Left renal pelvis (tissue), 4 donors: ENCODE data around the gene PCDHB11. TPM values are rescaled to one million over a fixed set of nuclear protein-coding genes. Genes with fewer than 3 reads are reported as not detected.
"Not testable (repeated sequence)": the region's sequence is repeated elsewhere in the genome, so short reads cannot be mapped to it uniquely, and the experiment has no call there.

Source experiments
- DNase-seq, 4 donors: peaks; one replicate each; pipeline ENCODE4 v3.0.0-alpha.2; 2013; ENCODE audit warnings: low read depth in 4 of 4, low spot score in 3 of 4
- polyA plus RNA-seq, 4 donors: library from polyadenylated mRNA; unstranded; fragments of 120-200 nt; gene quantifications; one replicate each; pipeline ENCODE4 v1.2.1, GENCODE V29; 2013; ENCODE audit not compliant: insufficient read length in 4 of 4

PCDHB11 gene
- polyA plus RNA-seq, 4 donors = 4.9 to 7.0 (median 6.5) TPM

DNA sequence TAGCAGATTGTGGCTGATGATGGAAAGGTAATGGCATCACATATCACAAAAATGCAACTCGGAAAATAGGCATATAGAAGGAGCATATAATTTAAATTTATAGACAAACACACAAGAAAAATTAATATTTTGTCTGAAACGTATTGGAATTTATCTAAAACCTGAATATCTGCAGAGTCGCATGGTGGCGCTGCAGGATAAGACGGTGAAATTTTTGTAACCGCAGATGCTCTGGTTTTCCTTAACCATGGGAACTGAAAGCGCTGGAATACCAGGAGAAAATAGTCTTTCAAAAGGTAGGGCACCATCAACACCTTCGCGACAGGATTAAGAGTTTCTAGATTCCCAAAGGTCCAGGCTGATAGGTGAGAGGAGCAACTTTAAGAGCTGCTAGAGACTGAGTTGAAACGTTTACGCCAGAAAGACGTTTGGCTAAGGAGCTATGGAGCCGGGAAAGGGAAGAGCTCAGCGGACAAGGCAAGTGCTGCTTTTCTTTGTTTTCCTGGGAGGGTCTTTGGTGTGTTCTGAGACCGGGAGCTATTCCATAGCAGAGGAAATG lies 34.8 kb downstream of the PCDHB11 start:
- no peak for DNase-seq

- not testable (repeated sequence) for DNase-seq
Measured at GRCh38 chr5:141235922-141236321, 36.5 kb downstream of the PCDHB11 start.

- DNase-seq = no peak
Measured at GRCh38 chr5:141236516-141237313, 37.3 kb downstream of the PCDHB11 start.

GRCh38 chr5:141241496-141241895 lies 42.1 kb downstream of the PCDHB11 start:
- no peak for DNase-seq

DNA sequence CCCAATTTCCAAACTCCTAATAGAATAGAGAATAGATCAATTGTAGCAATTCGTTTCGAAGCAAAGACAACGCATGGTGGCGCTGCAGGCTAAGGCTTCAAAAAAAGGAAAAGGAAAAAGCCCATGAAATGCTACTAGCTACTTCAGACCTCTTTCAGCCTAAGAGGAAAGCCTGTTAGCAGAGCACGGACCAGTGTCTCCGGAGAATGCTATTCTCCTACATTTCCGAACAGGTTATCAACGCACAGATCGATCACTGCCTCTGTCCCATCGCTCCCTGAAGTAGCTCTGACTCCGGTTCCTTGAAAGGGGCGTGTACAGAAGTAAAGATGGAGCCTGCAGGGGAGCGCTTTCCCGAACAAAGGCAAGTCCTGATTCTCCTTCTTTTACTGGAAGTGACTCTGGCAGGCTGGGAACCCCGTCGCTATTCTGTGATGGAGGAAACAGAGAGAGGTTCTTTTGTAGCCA lies 45.9 kb downstream of the PCDHB11 start, which contains the start of gene PCDHB15:
PCDHB15 (plus strand) TSS at position 146 of the 468 bp plus-strand sequence; CDS start at position 330, 184 bp downstream.
- peak in 1 of 4 donors; percentile 14 for DNase-seq

DNA sequence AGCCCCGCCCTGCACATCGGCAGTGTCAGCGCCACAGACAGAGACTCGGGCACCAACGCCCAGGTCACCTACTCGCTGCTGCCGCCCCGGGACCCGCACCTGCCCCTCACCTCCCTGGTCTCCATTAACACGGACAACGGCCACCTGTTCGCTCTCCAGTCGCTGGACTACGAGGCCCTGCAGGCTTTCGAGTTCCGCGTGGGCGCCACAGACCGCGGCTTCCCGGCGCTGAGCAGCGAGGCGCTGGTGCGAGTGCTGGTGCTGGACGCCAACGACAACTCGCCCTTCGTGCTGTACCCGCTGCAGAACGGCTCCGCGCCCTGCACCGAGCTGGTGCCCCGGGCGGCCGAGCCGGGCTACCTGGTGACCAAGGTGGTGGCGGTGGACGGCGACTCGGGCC lies 47.5 kb downstream of the PCDHB11 start:
- not testable (repeated sequence) for DNase-seq

DNA sequence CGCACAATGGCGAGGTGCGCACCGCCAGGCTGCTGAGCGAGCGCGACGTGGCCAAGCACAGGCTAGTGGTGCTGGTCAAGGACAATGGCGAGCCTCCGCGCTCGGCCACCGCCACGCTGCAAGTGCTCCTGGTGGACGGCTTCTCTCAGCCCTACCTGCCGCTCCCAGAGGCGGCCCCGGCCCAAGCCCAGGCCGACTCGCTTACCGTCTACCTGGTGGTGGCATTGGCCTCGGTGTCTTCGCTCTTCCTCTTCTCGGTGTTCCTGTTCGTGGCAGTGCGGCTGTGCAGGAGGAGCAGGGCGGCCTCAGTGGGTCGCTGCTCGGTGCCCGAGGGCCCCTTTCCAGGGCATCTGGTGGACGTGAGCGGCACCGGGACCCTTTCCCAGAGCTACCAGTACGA lies 48.0 kb downstream of the PCDHB11 start:
- not testable (repeated sequence) for DNase-seq

- no peak for DNase-seq
Measured at GRCh38 chr5:141250576-141250975, 51.1 kb downstream of the PCDHB11 start.

Other genes with a start within 250 kb of the PCDHB11 start
- 1 to 10 TPM in 2 of 4 donors, under 1 TPM in 2; 0.62 to 1.6 (median 1.0) TPM for gene PCDHAC2, start 233.2 kb upstream of the PCDHB11 start, polyA plus RNA-seq
- gene PCDHB1, start 148.3 kb upstream of the PCDHB11 start, polyA plus RNA-seq = under 1 TPM; 0.04 to 0.15 (median 0.10) TPM
- 1 to 10 TPM; 3.5 to 7.9 (median 6.0) TPM for gene PCDHB2, start 105.0 kb upstream of the PCDHB11 start, polyA plus RNA-seq
- 1 to 10 TPM; 3.0 to 4.9 (median 3.5) TPM for gene PCDHB3, start 99.2 kb upstream of the PCDHB11 start, polyA plus RNA-seq
- gene PCDHB4, start 77.8 kb upstream of the PCDHB11 start, polyA plus RNA-seq = 1 to 10 TPM; 1.3 to 5.8 (median 2.2) TPM
- gene PCDHB5, start 64.4 kb upstream of the PCDHB11 start, polyA plus RNA-seq = 10 to 100 TPM in 1 of 4 donors, 1 to 10 TPM in 3; 5.6 to 10.5 (median 8.0) TPM
- gene PCDHB6, start 49.6 kb upstream of the PCDHB11 start, polyA plus RNA-seq = 1 to 10 TPM; 2.5 to 4.5 (median 3.4) TPM
- gene PCDHB7, start 27.0 kb upstream of the PCDHB11 start, polyA plus RNA-seq = 1 to 10 TPM; 4.0 to 7.9 (median 5.6) TPM
- 1 to 10 TPM; 1.2 to 3.5 (median 2.7) TPM for gene PCDHB8, start 21.8 kb upstream of the PCDHB11 start, polyA plus RNA-seq
- 1 to 10 TPM; 4.9 to 8.4 (median 5.7) TPM for gene PCDHB16, start 17.2 kb upstream of the PCDHB11 start, polyA plus RNA-seq
- 1 to 10 TPM; 3.7 to 5.1 (median 4.5) TPM for gene PCDHB9, start 12.5 kb upstream of the PCDHB11 start, polyA plus RNA-seq
- gene PCDHB10, start 7.3 kb upstream of the PCDHB11 start, polyA plus RNA-seq = 10 to 100 TPM in 2 of 4 donors, 1 to 10 TPM in 2; 5.4 to 11.3 (median 8.3) TPM
- gene PCDHB12, start 9.1 kb downstream of the PCDHB11 start, polyA plus RNA-seq = 1 to 10 TPM; 4.9 to 8.6 (median 5.5) TPM
- 1 to 10 TPM; 5.5 to 8.1 (median 5.9) TPM for gene PCDHB13, start 14.3 kb downstream of the PCDHB11 start, polyA plus RNA-seq
- gene PCDHB14, start 23.7 kb downstream of the PCDHB11 start, polyA plus RNA-seq = 10 to 100 TPM in 3 of 4 donors, 1 to 10 TPM in 1; 9.9 to 13.5 (median 10.6) TPM
- gene PCDHB15, start 45.8 kb downstream of the PCDHB11 start, polyA plus RNA-seq = 10 to 100 TPM; 14.7 to 17.6 (median 16.6) TPM
- gene SLC25A2, start 104.4 kb downstream of the PCDHB11 start, polyA plus RNA-seq = under 1 TPM in 1 of 4 donors, not detected in 3; 0.17 TPM
- gene TAF7, start 121.2 kb downstream of the PCDHB11 start, polyA plus RNA-seq = 100 to 1,000 TPM; 142 to 184 (median 157) TPM
- gene PCDHGA1, start 130.9 kb downstream of the PCDHB11 start, polyA plus RNA-seq = 1 to 10 TPM in 1 of 4 donors, under 1 TPM in 3; 0.47 to 1.1 (median 0.84) TPM
- gene PCDHGA2, start 139.1 kb downstream of the PCDHB11 start, polyA plus RNA-seq = 10 to 100 TPM in 1 of 4 donors, 1 to 10 TPM in 3; 5.0 to 12.8 (median 7.0) TPM
- 1 to 10 TPM; 2.3 to 6.2 (median 3.8) TPM for gene PCDHGA3, start 144.2 kb downstream of the PCDHB11 start, polyA plus RNA-seq
- gene PCDHGB1, start 150.5 kb downstream of the PCDHB11 start, polyA plus RNA-seq = 1 to 10 TPM; 1.7 to 2.1 (median 1.9) TPM
- gene PCDHGA4, start 155.4 kb downstream of the PCDHB11 start, polyA plus RNA-seq = 1 to 10 TPM; 2.3 to 4.6 (median 2.4) TPM
- gene PCDHGB2, start 160.4 kb downstream of the PCDHB11 start, polyA plus RNA-seq = 1 to 10 TPM; 3.5 to 5.2 (median 3.8) TPM
- gene PCDHGA5, start 164.5 kb downstream of the PCDHB11 start, polyA plus RNA-seq = 1 to 10 TPM; 2.2 to 6.1 (median 2.6) TPM
- 1 to 10 TPM; 1.5 to 2.8 (median 2.3) TPM for gene PCDHGB3, start 170.6 kb downstream of the PCDHB11 start, polyA plus RNA-seq
- 10 to 100 TPM in 1 of 4 donors, 1 to 10 TPM in 3; 4.9 to 11.1 (median 7.1) TPM for gene PCDHGA6, start 174.3 kb downstream of the PCDHB11 start, polyA plus RNA-seq
- gene PCDHGA7, start 183.1 kb downstream of the PCDHB11 start, polyA plus RNA-seq = 1 to 10 TPM; 1.8 to 2.5 (median 2.1) TPM
- gene PCDHGB4, start 188.1 kb downstream of the PCDHB11 start, polyA plus RNA-seq = 1 to 10 TPM; 5.0 to 7.4 (median 5.5) TPM
- gene PCDHGA8, start 193.0 kb downstream of the PCDHB11 start, polyA plus RNA-seq = under 1 TPM; 0.40 to 0.56 (median 0.44) TPM
- 10 to 100 TPM in 1 of 4 donors, 1 to 10 TPM in 3; 9.6 to 10.3 (median 9.8) TPM for gene PCDHGB5, start 198.3 kb downstream of the PCDHB11 start, polyA plus RNA-seq
- gene PCDHGA9, start 203.2 kb downstream of the PCDHB11 start, polyA plus RNA-seq = 10 to 100 TPM in 1 of 4 donors, 1 to 10 TPM in 3; 4.9 to 10.1 (median 6.6) TPM
- gene PCDHGB6, start 208.4 kb downstream of the PCDHB11 start, polyA plus RNA-seq = 10 to 100 TPM in 1 of 4 donors, 1 to 10 TPM in 3; 6.2 to 12.1 (median 8.4) TPM
- gene PCDHGA10, start 213.4 kb downstream of the PCDHB11 start, polyA plus RNA-seq = 1 to 10 TPM; 3.1 to 4.7 (median 3.5) TPM
- gene PCDHGB7, start 218.1 kb downstream of the PCDHB11 start, polyA plus RNA-seq = 10 to 100 TPM; 13.7 to 16.9 (median 16.3) TPM
- gene PCDHGA11, start 221.4 kb downstream of the PCDHB11 start, polyA plus RNA-seq = 1 to 10 TPM; 4.3 to 5.2 (median 4.6) TPM
- 1 to 10 TPM; 1.4 to 2.1 (median 1.7) TPM for gene PCDHGA12, start 230.9 kb downstream of the PCDHB11 start, polyA plus RNA-seq